Upper lobe of left lung (tissue), 6 donors: ENCODE data around the gene LRRC10. TPM values are rescaled to one million over a fixed set of nuclear protein-coding genes. Genes with fewer than 3 reads are reported as not detected.
A peak's percentile ranks its signal among the peaks of the same experiment; 100 is the strongest.

Source experiments
- ATAC-seq, 2 donors: fragments of 200-7000 bp; cut with Tn5 transposase; one replicate each; pipeline ENCODE4 v1.9.1; 2022; ENCODE audit warnings: mild to moderate bottlenecking in 2 of 2, moderate library complexity in 2 of 2; ENCODE audit not compliant: low FRiP score in 2 of 2
- DNase-seq, 2 donors: peaks; one replicate each; pipeline ENCODE4 v3.0.0-alpha.2; 2019 to 2020
- H3K27ac ChIP-seq, 4 donors: fragments of 200-600 bp; sonication (generic); one replicate each; pipeline ENCODE4 v1.5.1; 2016 to 2019
- H3K27me3 ChIP-seq, 4 donors: fragments of 200-600 bp; sonication (generic); one replicate each; pipeline ENCODE4 v1.5.1; 2017 to 2019
- H3K36me3 ChIP-seq, 4 donors: fragments of 200-600 bp; sonication (generic); one replicate each; pipeline ENCODE4 v1.5.1; 2016 to 2019
- H3K4me1 ChIP-seq, 4 donors: fragments of 200-600 bp; sonication (generic); one replicate each; pipeline ENCODE4 v1.5.1; 2018 to 2019
- H3K4me3 ChIP-seq, 4 donors: fragments of 200-600 bp; sonication (generic); one replicate each; pipeline ENCODE4 v1.5.1; 2017 to 2019; ENCODE audit warnings: mild to moderate bottlenecking in 2 of 4, moderate library complexity in 1 of 4
- H3K9me3 ChIP-seq, 4 donors: fragments of 200-600 bp; sonication (generic); one replicate each; pipeline ENCODE4 v1.5.1; 2018 to 2019
- CTCF ChIP-seq, 6 experiments: fragments of 450-650 bp in 4 of 6; fragments of 200-600 bp in 2 of 6; sonication (generic) in 2 of 6; IDR thresholded peaks; one replicate each; pipeline ENCODE4 v1.5.1; 2016 to 2019; ENCODE audit warnings: antibody characterized with exemption in 6 of 6
- EP300 ChIP-seq, 4 donors: sonication (generic); formaldehyde crosslinking; IDR thresholded peaks; one replicate each; pipeline ENCODE4 v1.5.1; 2017; ENCODE audit warnings: antibody characterized with exemption in 4 of 4, control low read depth in 2 of 4
- POLR2A ChIP-seq, 4 donors: fragments of 450-650 bp; IDR thresholded peaks; one replicate each; pipeline ENCODE4 v1.5.1; 2016 to 2017; ENCODE audit warnings: antibody characterized with exemption in 4 of 4, mild to moderate bottlenecking in 2 of 4
- POLR2AphosphoS5 ChIP-seq, 2 donors: sonication (generic); formaldehyde crosslinking; IDR thresholded peaks; one replicate each; pipeline ENCODE4 v1.5.1; 2017; ENCODE audit warnings: antibody characterized with exemption in 2 of 2
- WGBS, 2 donors: methylation state at CpG; one replicate each; pipeline ENCODE4 v1.1.5; 2017 to 2018; 5-methylcytosine and 5-hydroxymethylcytosine counted together
- total RNA-seq, 6 donors: library from RNA; depleted of rRNA in 4 of 6; stranded (reverse); fragments of >200 nt in 4 of 6; gene quantifications; one replicate each; pipeline versions ENCODE4 v1.1.0 to v1.2.1, GENCODE V29; 2016 to 2021
- donor health status: DM: no; HTN: no; CAD: no; lungs with moderate emphysema.
- donor health status: DM: no; HTN: yes; CAD: no; lungs with severe emphysema.

The LRRC10 gene
- total RNA-seq, 6 donors from 2014 or later = not detected

GRCh38 chr12:69585189-69586062, 25.3 kb downstream of the LRRC10 start, which contains the start of gene CCT2:
Gene CCT2, plus strand, starts transcription at chr12:69585459. Its CDS starts 63 bp downstream, at chr12:69585522.
- Histone ChIP-seq H3K27me3 (no peaks in the 10 kb centered on the region), H3K27ac (peak within 1 kb of the TSS; percentile 85 to 89 (median 88)), H3K36me3 (peaks cover 10 to 39% (median 25%) of the 10 kb centered on the region in 4 donors), H3K9me3 (no peaks in the 10 kb centered on the region), H3K4me1 (peaks cover 6 to 10% (median 8%) of the 10 kb centered on the region in 4 donors), H3K4me3 (peak within 1 kb of the TSS; percentile 87 to 95 (median 94))
- WGBS, 2 donors = 0% methylated on average over 29 to 45 of the region's 63 CpGs
- TF ChIP-seq POLR2AphosphoS5 (IDR thresholded peaks at IDR 0.05) = peak; percentile 79 to 90
- TF ChIP-seq EP300 (IDR thresholded peaks at IDR 0.05) = peak in 1 of 4 donors; percentile 14
- TF ChIP-seq CTCF (IDR thresholded peaks at IDR 0.05) = peak; percentile 12 to 52 (median 32)
- TF ChIP-seq POLR2A (IDR thresholded peaks at IDR 0.05) = peak in 3 of 4 donors; percentile 43 to 90 (median 85)
- ATAC-seq (peak; percentile 99 to 100), DNase-seq (peak; percentile 98)

- Histone ChIP-seq H3K9me3 (no peaks in the 10 kb centered on the region), H3K27me3 (no peaks in the 10 kb centered on the region), H3K4me1 (peaks cover 6 to 10% (median 8%) of the 10 kb centered on the region in 4 donors), H3K27ac (no peak overlapping the region), H3K36me3 (peaks cover 9 to 17% (median 10%) of the 10 kb centered on the region in 4 donors), H3K4me3 (no peak overlapping the region)
- DNase-seq (no peak), ATAC-seq (no peak)
- TF ChIP-seq EP300 (IDR thresholded peaks at IDR 0.05) (no peak), POLR2AphosphoS5 (IDR thresholded peaks at IDR 0.05) (no peak), CTCF (IDR thresholded peaks at IDR 0.05) (no peak), POLR2A (IDR thresholded peaks at IDR 0.05) (no peak)
Measured at GRCh38 chr12:69583203-69583602, 27.5 kb downstream of the LRRC10 start.

- no peaks in the 10 kb centered on the region for H3K9me3 ChIP-seq
- H3K4me1 ChIP-seq = no peaks in the 10 kb centered on the region
- H3K4me3 ChIP-seq = no peak overlapping the region
- DNase-seq = no peak
- no peak overlapping the region for H3K27ac ChIP-seq
- no peak for ATAC-seq
- WGBS, 2 donors = 86 to 89% methylated on average over 1 of the region's 1 CpG
- TF ChIP-seq POLR2A (IDR thresholded peaks at IDR 0.05) (no peak), EP300 (IDR thresholded peaks at IDR 0.05) (no peak), POLR2AphosphoS5 (IDR thresholded peaks at IDR 0.05) (no peak), CTCF (IDR thresholded peaks at IDR 0.05) (no peak)
- peaks cover 0 to 9% (median 4%) of the 10 kb centered on the region in 4 donors for H3K36me3 ChIP-seq
- no peaks in the 10 kb centered on the region for H3K27me3 ChIP-seq
Measured at GRCh38 chr12:69580074-69580473, 30.6 kb downstream of the LRRC10 start.

DNA sequence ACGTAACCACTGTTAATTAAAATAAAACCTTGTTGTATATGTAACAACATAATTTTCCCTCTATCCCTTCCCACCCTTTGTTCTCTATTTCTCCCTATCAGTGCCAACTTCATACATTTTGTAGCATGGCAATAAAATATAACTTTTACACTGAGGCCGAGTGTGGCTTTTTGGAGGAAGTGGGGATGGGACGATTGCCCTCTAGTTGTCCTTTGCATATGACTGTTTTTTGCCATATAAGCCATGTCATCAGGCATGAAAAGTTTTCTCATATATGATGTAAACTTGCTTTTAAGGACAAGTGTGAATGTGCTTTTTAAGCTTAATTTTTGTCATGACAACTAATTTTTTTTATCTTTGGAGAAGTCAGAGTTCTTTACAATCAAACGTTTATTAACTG, 31.7 kb downstream of the LRRC10 start:
- no peak overlapping the region for H3K27ac ChIP-seq
- no peaks in the 10 kb centered on the region for H3K9me3 ChIP-seq
- no peak for ATAC-seq
- 72 to 76% methylated on average over 4 of the region's 4 CpGs for WGBS, 2 donors
- no peaks in the 10 kb centered on the region for H3K4me1 ChIP-seq
- H3K27me3 ChIP-seq = no peaks in the 10 kb centered on the region
- H3K4me3 ChIP-seq = no peak overlapping the region
- no peak for TF ChIP-seq POLR2AphosphoS5 (IDR thresholded peaks at IDR 0.05)
- no peak for TF ChIP-seq EP300 (IDR thresholded peaks at IDR 0.05)
- TF ChIP-seq CTCF (IDR thresholded peaks at IDR 0.05) = no peak
- no peak for TF ChIP-seq POLR2A (IDR thresholded peaks at IDR 0.05)
- DNase-seq = no peak
- peaks cover 9 to 20% (median 14%) of the 10 kb centered on the region in 4 donors for H3K36me3 ChIP-seq
